ENCODE measurements around the gene OTOG.

The OTOG gene

GRCh38 chr11:17600316-17601255, 53.5 kb downstream of the OTOG start:
- TF ChIP-seq SIN3A (IDR thresholded peaks at IDR 0.05; ENCODE audit: borderline replicate concordance, insufficient read depth, low read length) (no peak), POLR2AphosphoS5 (IDR thresholded peaks at IDR 0.05; ENCODE audit: low read depth, low read length) (no peak), REST (IDR thresholded peaks at IDR 0.05; ENCODE audit: insufficient read depth in 1 of 2, low read depth in 2 of 2, low read length in 2 of 2) (no peak), FOXP2 (optimal IDR thresholded peaks at IDR 0.05; ENCODE audit: borderline replicate concordance, extremely low read depth, extremely low read length, insufficient read depth) (no peak), TAF1 (IDR thresholded peaks at IDR 0.05; ENCODE audit: borderline replicate concordance, insufficient read depth, low read length) (no peak)

- TF ChIP-seq TAF1 (IDR thresholded peaks at IDR 0.05; ENCODE audit: borderline replicate concordance, insufficient read depth, low read length) (no peak), POLR2AphosphoS5 (IDR thresholded peaks at IDR 0.05; ENCODE audit: low read depth, low read length) (no peak), REST (IDR thresholded peaks at IDR 0.05; ENCODE audit: insufficient read depth in 1 of 2, low read depth in 2 of 2, low read length in 2 of 2) (no peak)
Observed at GRCh38 chr11:17601256-17601671, 54.2 kb downstream of the OTOG start.

GRCh38 chr11:17601676-17602075, 54.6 kb downstream of the OTOG start:
- TF ChIP-seq TAF1 (IDR thresholded peaks at IDR 0.05; ENCODE audit: borderline replicate concordance, insufficient read depth, low read length), result no peak
- TF ChIP-seq FOXP2 (optimal IDR thresholded peaks at IDR 0.05; ENCODE audit: borderline replicate concordance, extremely low read depth, extremely low read length, insufficient read depth), result no peak
- no peak for TF ChIP-seq SIN3A (IDR thresholded peaks at IDR 0.05; ENCODE audit: borderline replicate concordance, insufficient read depth, low read length)
- no peak for TF ChIP-seq REST (IDR thresholded peaks at IDR 0.05; ENCODE audit: insufficient read depth in 1 of 2, low read depth in 2 of 2, low read length in 2 of 2)
- TF ChIP-seq POLR2AphosphoS5 (IDR thresholded peaks at IDR 0.05; ENCODE audit: low read depth, low read length), result no peak

- TF ChIP-seq SIN3A (IDR thresholded peaks at IDR 0.05; ENCODE audit: borderline replicate concordance, insufficient read depth, low read length) (no peak), REST (IDR thresholded peaks at IDR 0.05; ENCODE audit: insufficient read depth in 1 of 2, low read depth in 2 of 2, low read length in 2 of 2) (no peak), FOXP2 (optimal IDR thresholded peaks at IDR 0.05; ENCODE audit: borderline replicate concordance, extremely low read depth, extremely low read length, insufficient read depth) (no peak), TAF1 (IDR thresholded peaks at IDR 0.05; ENCODE audit: borderline replicate concordance, insufficient read depth, low read length) (no peak), POLR2AphosphoS5 (IDR thresholded peaks at IDR 0.05; ENCODE audit: low read depth, low read length) (no peak)
Observed at GRCh38 chr11:17602105-17603001, 55.3 kb downstream of the OTOG start.

Measured in PFSK-1 (cell line).